Skeletal muscle satellite cell (primary cell): Measurements from ENCODE around the gene CDH23.

ENCODE experiments used
- H3K27me3 ChIP-seq: 2 replicates; pipeline ENCODE4 v1.7.0; 2013; ENCODE audit warnings: low read length; ENCODE audit not compliant: control insufficient read depth, insufficient read depth
- H3K36me3 ChIP-seq: 2 replicates; pipeline ENCODE4 v1.7.0; 2013; ENCODE audit warnings: mild to moderate bottlenecking, control low read depth, low read length; ENCODE audit not compliant: insufficient read depth
- H3K4me1 ChIP-seq: 2 replicates; pipeline ENCODE4 v1.7.0; 2013; ENCODE audit warnings: low read length; ENCODE audit not compliant: control insufficient read depth, insufficient read depth
- H3K4me2 ChIP-seq: 2 replicates; pipeline ENCODE4 v1.7.0; 2013; ENCODE audit warnings: mild to moderate bottlenecking, low read length
- H3K4me3 ChIP-seq: 2 replicates; pipeline ENCODE4 v1.7.0; 2013; ENCODE audit warnings: low read length
- H3K9ac ChIP-seq: 2 replicates; pipeline ENCODE4 v1.7.0; 2013; ENCODE audit warnings: mild to moderate bottlenecking, low read depth, low read length, moderate library complexity
- H3K9me3 ChIP-seq: replicated peaks from 2 replicates; pipeline ENCODE4 v1.7.0; 2013; ENCODE audit warnings: mild to moderate bottlenecking, control low read depth, low read length

CDH23 gene

GRCh38 chr10:71528371-71529206 is 131.9 kb downstream of the CDH23 start:
- Histone ChIP-seq H3K4me3 (no peak overlapping the region), H3K27me3 (peaks cover 35% of the 10 kb centered on the region), H3K4me1 (no peaks in the 10 kb centered on the region), H3K9me3 (no peaks in the 10 kb centered on the region), H3K36me3 (no peaks in the 10 kb centered on the region), H3K9ac (no peak overlapping the region), H3K4me2 (no peak overlapping the region)

DNA sequence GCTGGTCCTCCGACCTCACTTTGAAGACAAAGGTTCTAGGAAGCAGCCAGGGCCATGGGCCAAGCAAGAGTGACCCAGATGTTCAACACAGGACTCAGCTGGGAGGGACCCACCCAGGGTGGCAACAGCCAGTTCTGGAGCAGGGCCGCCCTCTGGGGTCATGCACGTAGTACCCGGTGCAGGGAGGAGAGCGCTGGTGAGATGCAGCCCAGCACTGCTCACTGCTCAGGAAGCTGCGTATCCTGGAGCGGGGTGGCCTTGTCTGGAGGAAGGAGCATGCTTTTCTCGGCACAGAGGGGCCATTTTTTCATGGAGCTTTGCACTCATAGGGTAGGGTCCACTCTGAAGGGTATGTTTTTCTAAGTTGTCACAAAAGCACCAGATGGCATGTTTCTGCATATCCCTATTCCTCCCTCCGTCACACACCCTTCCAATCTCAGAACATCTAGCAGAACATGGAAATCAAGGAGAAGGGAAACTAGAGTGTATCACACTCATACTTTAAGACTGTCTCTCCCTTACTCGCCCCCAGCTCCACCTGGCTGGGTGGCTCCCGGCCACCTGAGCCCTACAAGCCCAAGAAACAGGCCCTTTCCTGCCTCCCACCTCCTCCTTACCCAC is 132.6 kb downstream of the CDH23 start:
- no peak overlapping the region for H3K4me2 ChIP-seq
- H3K4me1 ChIP-seq = no peaks in the 10 kb centered on the region
- H3K9me3 ChIP-seq = no peaks in the 10 kb centered on the region
- no peak overlapping the region for H3K4me3 ChIP-seq
- H3K36me3 ChIP-seq = no peaks in the 10 kb centered on the region
- H3K27me3 ChIP-seq = peaks cover 35% of the 10 kb centered on the region
- no peak overlapping the region for H3K9ac ChIP-seq

DNA sequence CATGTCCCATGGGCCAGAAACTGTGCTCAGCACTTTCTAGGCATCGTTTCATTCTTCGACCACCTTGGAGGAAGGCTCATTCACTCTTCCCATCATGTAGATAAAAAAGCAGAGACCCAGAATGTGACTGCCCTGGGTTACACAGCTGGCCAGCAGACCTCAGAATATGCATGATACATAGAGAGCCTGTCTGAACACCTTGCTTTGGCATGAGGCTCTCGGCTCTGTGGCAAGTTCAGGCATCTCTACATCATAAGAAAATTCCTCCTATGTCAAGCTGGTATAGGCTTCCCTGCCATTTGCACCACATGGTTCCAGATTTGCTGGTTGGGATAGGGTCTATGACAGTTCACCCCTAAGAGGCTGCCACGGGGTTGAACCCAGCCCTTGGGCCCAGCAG is 134.1 kb downstream of the CDH23 start:
- peaks cover 36% of the 10 kb centered on the region for H3K27me3 ChIP-seq
- H3K9me3 ChIP-seq = no peaks in the 10 kb centered on the region
- H3K4me2 ChIP-seq = no peak overlapping the region
- H3K4me3 ChIP-seq = no peak overlapping the region
- no peak overlapping the region for H3K9ac ChIP-seq
- H3K36me3 ChIP-seq = no peaks in the 10 kb centered on the region
- no peaks in the 10 kb centered on the region for H3K4me1 ChIP-seq

- Histone ChIP-seq H3K4me3 (no peak overlapping the region), H3K4me2 (no peak overlapping the region), H3K4me1 (peaks cover 4% of the 10 kb centered on the region), H3K9ac (no peak overlapping the region), H3K9me3 (no peaks in the 10 kb centered on the region), H3K27me3 (peaks cover 28% of the 10 kb centered on the region), H3K36me3 (no peaks in the 10 kb centered on the region)
These were observed 135.0 kb downstream of the CDH23 start for GRCh38 chr10:71531485-71532446.

DNA sequence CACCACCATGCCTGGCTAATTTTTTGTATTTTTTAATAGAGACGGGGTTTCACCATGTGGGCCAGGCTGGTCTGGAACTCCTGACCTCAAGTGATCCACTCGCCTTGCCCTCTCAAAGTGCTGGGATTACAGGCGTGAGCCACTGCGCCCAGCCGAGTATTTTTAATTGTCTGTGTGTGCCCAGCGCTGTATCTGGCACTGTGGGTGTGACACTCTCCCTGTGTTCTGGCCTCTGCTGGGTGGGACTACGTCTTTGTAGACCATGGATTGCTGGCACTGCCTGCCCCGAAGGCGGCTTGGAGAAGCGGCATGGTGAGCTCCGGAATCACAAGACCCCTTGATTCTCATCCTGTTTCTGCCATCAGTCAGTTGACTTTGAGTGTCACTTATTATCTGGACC is 136.2 kb downstream of the CDH23 start:
- Histone ChIP-seq H3K27me3 (peaks cover 25% of the 10 kb centered on the region), H3K9me3 (no peaks in the 10 kb centered on the region)

GRCh38 chr10:71533936-71534335 is 137.2 kb downstream of the CDH23 start:
- Histone ChIP-seq H3K4me3 (no peak overlapping the region), H3K9ac (no peak overlapping the region), H3K4me1 (peaks cover 4% of the 10 kb centered on the region), H3K9me3 (no peaks in the 10 kb centered on the region), H3K27me3 (peaks cover 32% of the 10 kb centered on the region), H3K36me3 (no peaks in the 10 kb centered on the region), H3K4me2 (no peak overlapping the region)

More for the DNA sequence above, 136.2 kb downstream of the CDH23 start:
- Histone ChIP-seq H3K4me3 (no peak overlapping the region), H3K4me2 (no peak overlapping the region), H3K9ac (no peak overlapping the region), H3K36me3 (no peaks in the 10 kb centered on the region), H3K4me1 (peaks cover 4% of the 10 kb centered on the region)

DNA sequence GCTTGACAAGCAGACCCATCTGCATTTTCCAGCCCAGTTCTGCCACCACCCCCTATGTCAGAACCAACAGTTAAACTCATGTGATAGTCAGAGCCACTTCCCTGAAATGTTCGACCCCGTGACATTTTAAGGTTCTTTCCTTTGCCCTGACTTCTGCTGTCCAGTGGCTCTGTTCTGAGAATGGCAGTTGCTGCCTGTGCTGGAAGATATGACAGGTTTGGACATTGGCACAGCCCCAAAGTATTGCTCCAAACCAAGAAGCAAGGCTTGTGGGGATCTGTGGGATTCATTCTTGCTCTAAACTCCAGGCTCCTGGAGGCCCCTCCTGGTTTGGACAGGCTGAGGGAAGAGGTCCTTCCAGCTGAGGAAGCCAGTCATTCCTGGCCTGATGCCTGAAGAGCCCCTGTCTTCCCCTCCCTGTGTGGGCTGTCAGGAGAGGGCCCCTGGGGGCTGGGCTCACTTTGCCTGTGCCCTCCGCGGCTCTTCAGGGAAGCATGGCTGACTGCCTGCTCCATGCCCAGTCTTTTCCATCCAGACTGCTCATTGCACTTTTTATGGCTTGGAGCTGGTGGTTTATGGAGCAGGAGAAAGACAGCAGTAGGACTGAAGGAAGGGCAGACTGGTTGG is 138.0 kb downstream of the CDH23 start:
- Histone ChIP-seq H3K4me3 (no peak overlapping the region), H3K9ac (no peak overlapping the region), H3K36me3 (no peaks in the 10 kb centered on the region), H3K4me1 (peaks cover 4% of the 10 kb centered on the region), H3K27me3 (peaks cover 39% of the 10 kb centered on the region), H3K4me2 (no peak overlapping the region), H3K9me3 (no peaks in the 10 kb centered on the region)

DNA sequence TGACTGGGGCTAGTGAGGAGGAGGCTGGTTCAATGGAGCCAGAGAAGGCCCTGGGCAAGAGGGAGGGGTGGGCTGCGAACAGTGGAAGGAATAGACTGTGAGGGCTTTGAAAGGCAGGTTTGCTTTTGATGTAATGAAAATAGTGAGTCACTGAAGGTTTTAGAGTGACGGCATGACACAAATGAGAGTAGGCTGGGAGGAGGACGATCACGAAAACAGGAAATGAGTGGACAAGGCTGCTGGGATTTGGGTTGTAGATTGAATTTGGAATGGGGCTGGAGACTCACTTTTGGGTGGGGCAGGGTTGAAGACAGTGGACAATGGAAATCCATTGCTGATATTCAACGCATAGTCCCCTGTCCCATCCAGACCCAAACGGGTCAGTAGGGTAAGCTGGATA is 139.6 kb downstream of the CDH23 start:
- Histone ChIP-seq H3K4me1 (peaks cover 4% of the 10 kb centered on the region), H3K9me3 (no peaks in the 10 kb centered on the region), H3K9ac (no peak overlapping the region), H3K4me3 (no peak overlapping the region), H3K36me3 (no peaks in the 10 kb centered on the region), H3K27me3 (peaks cover 55% of the 10 kb centered on the region), H3K4me2 (no peak overlapping the region)

GRCh38 chr10:71537125-71537524 is 140.4 kb downstream of the CDH23 start:
- peaks cover 4% of the 10 kb centered on the region for H3K4me1 ChIP-seq
- H3K9me3 ChIP-seq = no peaks in the 10 kb centered on the region
- no peak overlapping the region for H3K4me3 ChIP-seq
- no peak overlapping the region for H3K4me2 ChIP-seq
- no peak overlapping the region for H3K9ac ChIP-seq
- no peaks in the 10 kb centered on the region for H3K36me3 ChIP-seq
- peaks cover 63% of the 10 kb centered on the region for H3K27me3 ChIP-seq

DNA sequence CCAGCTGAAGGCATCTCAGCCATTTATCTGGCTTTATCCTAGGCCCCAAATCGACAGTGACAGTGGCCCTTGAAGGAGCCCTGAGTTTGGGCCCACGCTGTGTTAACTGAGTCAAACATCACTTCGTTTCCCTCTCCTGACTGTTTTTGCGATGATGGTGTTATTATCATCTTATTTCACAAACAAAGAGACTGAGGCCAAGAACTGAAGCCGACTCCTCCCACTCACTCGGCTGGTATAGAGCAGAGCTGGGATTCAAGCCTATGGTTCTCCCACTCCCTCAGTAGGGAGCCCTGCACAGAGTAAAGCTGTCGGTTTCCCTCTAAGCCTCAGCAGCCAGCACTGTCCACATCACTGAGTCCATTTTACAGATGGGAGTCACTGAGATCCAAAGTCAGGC is 141.0 kb downstream of the CDH23 start:
- H3K27me3 ChIP-seq = peaks cover 69% of the 10 kb centered on the region
- H3K9ac ChIP-seq = no peak overlapping the region
- no peak overlapping the region for H3K4me2 ChIP-seq
- no peaks in the 10 kb centered on the region for H3K36me3 ChIP-seq
- peaks cover 4% of the 10 kb centered on the region for H3K4me1 ChIP-seq
- no peaks in the 10 kb centered on the region for H3K9me3 ChIP-seq
- H3K4me3 ChIP-seq = no peak overlapping the region
